K562 (cell line): ENCODE data around the gene POLR3E. TPM values are rescaled to one million over a fixed set of nuclear protein-coding genes. Genes with fewer than 3 reads are reported as not detected.

Source experiments
- BCL6 ChIP-seq: fragments of 250-450 bp; sonication (Bioruptor Pico); IDR thresholded peaks from 2 replicates; pipeline ENCODE4 v1.4.0; 2020
- BHLHE40 ChIP-seq: IDR thresholded peaks from 2 replicates; pipeline ENCODE4 v1.6.1; 2011; ENCODE audit warnings: low read length, improper control_type of control experiment
- CEBPG ChIP-seq, 3 experiments: fragments of 200-800 bp in 1 of 3; sonication (Bioruptor generic) in 1 of 3; sonication (generic) in 1 of 3; formaldehyde crosslinking in 1 of 3; IDR thresholded peaks in 2 of 3; conservative IDR thresholded peaks in 1 of 3; 2 replicates each; pipeline versions ENCODE4 v1.6.1 to v1.8.0; 2016 to 2022; ENCODE audit warnings: missing compliant biosample characterization in 2 of 3, missing genetic modification characterization in 2 of 3, mild to moderate bottlenecking in 1 of 3, missing genetic modification reagents in 1 of 3
- CHD1 ChIP-seq: fragments of 200-600 bp; sonication (generic); IDR thresholded peaks from one replicate; pipeline ENCODE4 v1.6.1; 2012; ENCODE audit warnings: mild to moderate bottlenecking, moderate library complexity, low read length, inconsistent platforms
- ELK3 ChIP-seq: fragments of 450-650 bp; formaldehyde crosslinking; IDR thresholded peaks from 2 replicates; pipeline ENCODE4 v1.4.0; 2020; ENCODE audit warnings: mild to moderate bottlenecking
- EP400 ChIP-seq: fragments of 450-650 bp; IDR thresholded peaks from 2 replicates; pipeline ENCODE4 v1.6.1; 2017; ENCODE audit warnings: antibody characterized with exemption, mild to moderate bottlenecking, moderate library complexity
- HDAC2 ChIP-seq: fragments of 450-650 bp; IDR thresholded peaks from 2 replicates; pipeline ENCODE4 v1.6.1; 2016; ENCODE audit warnings: mild to moderate bottlenecking
- MITF ChIP-seq: IDR thresholded peaks from 2 replicates; pipeline ENCODE4 v1.6.1; 2014; ENCODE audit warnings: antibody characterized with exemption
- NELFE ChIP-seq: IDR thresholded peaks from 2 replicates; pipeline ENCODE4 v1.6.1; 2011; ENCODE audit warnings: mild to moderate bottlenecking; ENCODE audit not compliant: insufficient read depth, insufficient read length
- TCF7 ChIP-seq: sonication (generic); IDR thresholded peaks from 2 replicates; pipeline ENCODE4 v1.6.1; 2016; ENCODE audit warnings: antibody characterized with exemption, borderline replicate concordance
- ZBTB17 ChIP-seq: fragments of 450-650 bp; formaldehyde crosslinking; IDR thresholded peaks from 2 replicates; pipeline ENCODE4 v1.4.0; 2020; ENCODE audit warnings: mild to moderate bottlenecking
- ZNF165 ChIP-seq: fragments of 250-450 bp; sonication (Bioruptor Pico); IDR thresholded peaks from 2 replicates; pipeline ENCODE4 v1.4.0; 2020; ENCODE audit warnings: borderline replicate concordance
- ZNF395 ChIP-seq: fragments of 200-800 bp; sonication (Bioruptor generic); IDR thresholded peaks from 2 replicates; pipeline ENCODE4 v1.6.1; 2017; ENCODE audit warnings: missing genetic modification characterization, missing compliant biosample characterization
- ZNF609 ChIP-seq: sonication (generic); formaldehyde crosslinking; IDR thresholded peaks from 2 replicates; pipeline ENCODE4 v1.8.1; 2023; ENCODE audit warnings: missing genetic modification reagents, mild to moderate bottlenecking, borderline replicate concordance
- polyA plus RNA-seq, 8 experiments: library from polyadenylated mRNA; depleted of rRNA in 4 of 8; stranded (reverse) in 5 of 8; unstranded in 3 of 8; fragments of >200 nt; fragmentation: Nextera tagmentation in 2 of 8; fragmentation: Illumina TruSeq in 1 of 8; extraction: Ambion mirVana in 2 of 8; extraction: Trizol in 1 of 8; gene quantifications; 2 replicates each; pipeline versions ENCODE4 v1.2.1 to v1.2.3, GENCODE V29; 2011 to 2014; ENCODE audit warnings: inconsistent platforms in 1 of 8, missing spikeins in 1 of 8
- total RNA-seq, 7 experiments: library from RNA; depleted of rRNA in 6 of 7; stranded (reverse); fragments of >200 nt in 6 of 7; fragmentation: Illumina TruSeq in 2 of 7; extraction: Trizol in 2 of 7; gene quantifications; 2 replicates each; pipeline versions ENCODE4 v1.2.1 to v1.2.3, GENCODE V29; 2011 to 2021; ENCODE audit warnings: low replicate concordance in 1 of 7
- TF ChIP-seq, protein P1 (sequence below): sonication (generic); formaldehyde crosslinking; IDR thresholded peaks from 2 replicates; pipeline ENCODE4 v1.8.1; 2022; ENCODE audit warnings: missing genetic modification reagents
- TF ChIP-seq, protein P2 (sequence below): fragments of 250-450 bp; sonication (Bioruptor Pico); IDR thresholded peaks from 2 replicates; pipeline ENCODE4 v1.6.1; 2021; ENCODE audit warnings: mild to moderate bottlenecking

The POLR3E gene
- total and polyA plus RNA-seq, 9 of the 15 experiments (the other 6 are each of a cell fraction or from before 2014, with no cell fraction given) = 17.7 to 151 (median 82.6) TPM

GRCh38 chr16:22373662-22374310 is 76.6 kb downstream of the POLR3E start (continued):
- TF ChIP-seq CEBPG (CRISPR knock-in tag; IDR thresholded peaks at IDR 0.05) (no peak), CEBPG (tag; conservative IDR thresholded peaks at IDR 0.05 in 1 of 2, IDR thresholded peaks at IDR 0.05 in 1 of 2) (no peak), TCF7 (no peak), BHLHE40 (no peak), ELK3 (CRISPR knock-in tag) (no peak), ZNF395 (CRISPR knock-in tag) (no peak), ZNF609 (CRISPR knock-in tag) (no peak), CHD1 (peak; percentile 36), ZNF165 (CRISPR knock-in tag) (no peak), NELFE (no peak), ZBTB17 (CRISPR knock-in tag) (no peak), MITF (no peak), BCL6 (no peak), EP400 (peak; percentile 35), HDAC2 (0 out of 2 replicates have a peak, but pooled peaks have one; percentile 26)
- TF ChIP-seq, protein P1, sequence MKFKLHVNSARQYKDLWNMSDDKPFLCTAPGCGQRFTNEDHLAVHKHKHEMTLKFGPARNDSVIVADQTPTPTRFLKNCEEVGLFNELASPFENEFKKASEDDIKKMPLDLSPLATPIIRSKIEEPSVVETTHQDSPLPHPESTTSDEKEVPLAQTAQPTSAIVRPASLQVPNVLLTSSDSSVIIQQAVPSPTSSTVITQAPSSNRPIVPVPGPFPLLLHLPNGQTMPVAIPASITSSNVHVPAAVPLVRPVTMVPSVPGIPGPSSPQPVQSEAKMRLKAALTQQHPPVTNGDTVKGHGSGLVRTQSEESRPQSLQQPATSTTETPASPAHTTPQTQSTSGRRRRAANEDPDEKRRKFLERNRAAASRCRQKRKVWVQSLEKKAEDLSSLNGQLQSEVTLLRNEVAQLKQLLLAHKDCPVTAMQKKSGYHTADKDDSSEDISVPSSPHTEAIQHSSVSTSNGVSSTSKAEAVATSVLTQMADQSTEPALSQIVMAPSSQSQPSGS (CRISPR knock-in tag) = no peak
- TF ChIP-seq, protein P2, sequence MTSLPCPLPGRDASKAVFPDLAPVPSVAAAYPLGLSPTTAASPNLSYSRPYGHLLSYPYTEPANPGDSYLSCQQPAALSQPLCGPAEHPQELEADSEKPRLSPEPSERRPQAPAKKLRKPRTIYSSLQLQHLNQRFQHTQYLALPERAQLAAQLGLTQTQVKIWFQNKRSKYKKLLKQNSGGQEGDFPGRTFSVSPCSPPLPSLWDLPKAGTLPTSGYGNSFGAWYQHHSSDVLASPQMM (CRISPR knock-in tag) = no peak
